T-helper 2 cell treated with Interferon-gamma antibody and Interleukin-4, amounts not matched to agents 5 μg/mL and 100 μg/mL, for 36 hours (primary cell): ENCODE data around the gene CXCL13.
"Not testable (repeated sequence)": the region's sequence is repeated elsewhere in the genome, so short reads cannot be mapped to it uniquely, and the experiment has no call there.

Experiments
- DNase-seq: peaks from one replicate; pipeline ENCODE4 v3.0.0; 2021; ENCODE audit warnings: low spot score
- H3K27ac Mint-ChIP-seq: one replicate; pipeline ENCODE4 v1.8.0; 2021; ENCODE audit warnings: mild to moderate bottlenecking, mixed read lengths
- H3K27me3 Mint-ChIP-seq: one replicate; pipeline ENCODE4 v1.8.0; 2021; ENCODE audit warnings: low read depth, mixed read lengths
- H3K36me3 Mint-ChIP-seq: one replicate; pipeline ENCODE4 v1.8.0; 2021; ENCODE audit warnings: low read depth, mixed read lengths
- H3K4me1 Mint-ChIP-seq: one replicate; pipeline ENCODE4 v1.8.0; 2021; ENCODE audit warnings: low read depth, mixed read lengths
- H3K4me3 Mint-ChIP-seq: one replicate; pipeline ENCODE4 v1.8.0; 2022; ENCODE audit warnings: mild to moderate bottlenecking, moderate library complexity, mixed read lengths
- H3K9me3 Mint-ChIP-seq: one replicate; pipeline ENCODE4 v1.8.0; 2021; ENCODE audit warnings: mixed read lengths

CXCL13 gene

GRCh38 chr4:77653162-77653758 lies 47.6 kb downstream of the CXCL13 start:
- Mint-ChIP-seq H3K9me3 (peaks cover 8% of the 10 kb centered on the region), H3K4me1 (no peaks in the 10 kb centered on the region), H3K36me3 (no peaks in the 10 kb centered on the region), H3K27ac (no peak overlapping the region), H3K27me3 (peaks cover 20% of the 10 kb centered on the region), H3K4me3 (no peak overlapping the region)
- no peak for DNase-seq

- H3K27me3 Mint-ChIP-seq = peaks cover 10% of the 10 kb centered on the region
- not testable (repeated sequence) for H3K4me1 Mint-ChIP-seq, H3K36me3 Mint-ChIP-seq, DNase-seq, H3K27ac Mint-ChIP-seq, H3K4me3 Mint-ChIP-seq, H3K9me3 Mint-ChIP-seq
Observed at GRCh38 chr4:77660318-77660717, 54.7 kb downstream of the CXCL13 start.
